GM21381 (cell line): Measurements from ENCODE around the gene DIDO1.
"Not testable (repeated sequence)": the region's sequence is repeated elsewhere in the genome, so short reads cannot be mapped to it uniquely, and the experiment has no call there.

Experiments used
- ATAC-seq: cut with Tn5 transposase; IDR thresholded peaks from one replicate; pipeline ENCODE4 v1.9.1; 2021; ENCODE audit warnings: mild to moderate bottlenecking, moderate library complexity; ENCODE audit not compliant: unreplicated experiment

DIDO1 gene

GRCh38 chr20:62881662-62882395 is 44.5 kb downstream of the DIDO1 start:
- no peak for ATAC-seq

DNA sequence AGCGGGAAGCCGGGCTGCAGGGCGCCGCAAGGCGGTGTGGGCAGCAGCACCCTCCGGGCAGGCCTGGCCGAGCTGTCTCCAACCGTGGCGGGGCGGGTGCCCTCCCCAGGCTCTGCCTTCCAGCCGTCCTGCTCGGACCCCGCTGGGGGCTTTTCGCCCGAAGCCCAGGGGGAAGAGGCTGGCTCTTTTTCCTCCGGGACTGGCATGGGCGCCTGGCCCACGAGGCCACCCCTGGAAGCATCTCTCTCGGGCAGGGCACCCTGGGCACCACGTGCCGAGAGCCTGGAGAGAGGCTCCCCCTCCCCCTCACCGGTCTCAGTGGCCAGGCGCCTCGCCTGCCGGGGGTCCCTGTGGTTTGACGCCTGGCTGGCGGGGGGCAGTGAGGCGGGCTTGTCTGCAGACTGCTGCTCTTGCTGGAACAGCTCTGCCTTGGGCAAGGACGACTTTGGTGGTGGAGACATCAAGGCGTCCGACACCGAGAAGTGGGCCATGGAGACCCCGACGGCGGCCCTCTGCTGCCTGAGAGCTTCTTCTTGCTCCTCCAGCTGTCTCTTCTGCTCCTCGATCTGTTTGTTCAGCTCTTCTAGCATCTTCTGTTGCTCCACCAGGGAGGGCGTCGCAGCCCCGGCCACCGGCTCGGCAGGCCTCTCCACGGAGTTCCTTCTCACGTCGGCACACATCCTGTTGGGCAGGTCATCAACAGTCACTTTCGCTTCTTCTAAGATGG is 45.2 kb downstream of the DIDO1 start:
- ATAC-seq = no peak

GRCh38 chr20:62880147-62880934 is 46.0 kb downstream of the DIDO1 start:
- no peak for ATAC-seq

DNA sequence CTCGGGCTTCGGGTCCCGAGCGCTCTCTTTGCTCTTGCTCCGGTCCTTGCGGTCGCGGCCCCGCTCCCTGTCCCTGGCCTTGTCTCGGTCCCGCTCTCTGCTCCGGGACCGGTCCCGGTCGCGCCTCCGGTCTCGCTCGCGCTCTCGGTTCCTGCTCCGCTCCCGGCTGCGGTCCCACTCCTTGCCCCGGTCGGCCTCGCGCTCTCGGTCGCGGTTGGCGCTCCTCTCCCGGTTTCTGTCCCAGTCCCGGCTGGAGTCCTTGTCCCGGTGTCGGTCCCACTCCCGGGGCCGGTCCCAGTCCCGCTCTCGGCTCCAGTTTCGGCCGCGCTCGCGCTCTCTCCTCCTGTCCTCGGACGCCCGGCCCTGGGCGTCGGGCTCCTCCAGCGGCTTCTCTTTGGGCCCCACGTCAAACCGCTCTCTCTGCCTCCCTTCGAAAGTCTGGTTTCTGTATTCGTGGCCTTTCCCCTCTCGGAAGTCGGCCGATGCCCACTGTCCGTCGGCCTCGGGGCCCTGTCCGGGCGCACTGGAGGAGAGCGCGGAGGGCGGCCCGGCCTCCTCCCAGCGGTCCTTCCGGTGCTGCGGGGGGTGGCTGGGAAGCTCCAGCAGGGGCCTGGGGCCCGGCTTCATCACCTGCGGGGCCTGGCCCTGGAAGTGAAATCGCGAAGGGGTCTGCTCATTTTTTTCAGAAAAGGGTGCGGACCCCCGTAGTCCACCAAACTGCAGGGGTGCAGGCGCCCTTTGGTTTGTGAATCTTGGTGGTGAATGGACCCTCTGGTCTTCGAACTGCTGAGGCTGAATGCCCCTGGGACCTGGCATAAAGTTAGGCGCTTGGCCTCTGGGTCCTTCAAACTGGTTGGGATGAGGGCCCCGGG is 46.8 kb downstream of the DIDO1 start:
- no peak for ATAC-seq

DNA sequence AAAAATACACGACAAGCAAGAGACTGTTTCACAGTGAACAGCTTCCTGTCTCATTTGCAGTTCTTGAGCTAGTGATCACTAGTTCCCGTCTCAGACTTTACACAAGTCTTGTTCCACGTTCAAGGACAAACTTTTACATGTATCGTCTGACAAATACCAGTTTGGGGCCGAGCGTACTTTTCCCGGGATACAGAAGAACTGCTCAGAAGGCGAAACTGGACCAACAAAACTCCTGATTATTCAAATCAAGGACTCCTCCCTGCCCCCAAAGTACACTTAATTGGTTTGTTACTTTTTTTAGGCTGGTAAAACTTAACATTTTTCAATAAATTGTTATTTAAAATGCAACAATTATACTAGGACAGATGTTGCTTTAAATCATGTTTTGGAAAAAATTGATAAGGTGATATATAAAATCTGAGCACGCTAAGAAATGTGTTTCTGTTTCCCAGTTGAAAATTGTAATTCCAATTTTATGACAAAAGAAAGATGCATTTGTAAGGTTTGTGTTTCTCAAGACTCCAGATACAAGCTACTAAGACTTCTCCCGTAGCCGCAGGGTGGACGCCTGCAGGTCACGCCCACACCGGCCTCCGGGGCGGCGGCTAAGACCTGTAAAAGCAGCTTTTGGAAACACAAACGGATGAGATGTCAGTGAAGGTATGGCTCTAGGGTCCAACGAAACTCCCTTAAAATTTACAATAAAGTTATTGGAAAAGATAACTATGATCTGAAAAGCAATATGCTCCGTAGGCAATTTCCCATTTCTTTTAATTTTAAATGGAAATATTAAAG is 47.9 kb downstream of the DIDO1 start:
- ATAC-seq = no peak

DNA sequence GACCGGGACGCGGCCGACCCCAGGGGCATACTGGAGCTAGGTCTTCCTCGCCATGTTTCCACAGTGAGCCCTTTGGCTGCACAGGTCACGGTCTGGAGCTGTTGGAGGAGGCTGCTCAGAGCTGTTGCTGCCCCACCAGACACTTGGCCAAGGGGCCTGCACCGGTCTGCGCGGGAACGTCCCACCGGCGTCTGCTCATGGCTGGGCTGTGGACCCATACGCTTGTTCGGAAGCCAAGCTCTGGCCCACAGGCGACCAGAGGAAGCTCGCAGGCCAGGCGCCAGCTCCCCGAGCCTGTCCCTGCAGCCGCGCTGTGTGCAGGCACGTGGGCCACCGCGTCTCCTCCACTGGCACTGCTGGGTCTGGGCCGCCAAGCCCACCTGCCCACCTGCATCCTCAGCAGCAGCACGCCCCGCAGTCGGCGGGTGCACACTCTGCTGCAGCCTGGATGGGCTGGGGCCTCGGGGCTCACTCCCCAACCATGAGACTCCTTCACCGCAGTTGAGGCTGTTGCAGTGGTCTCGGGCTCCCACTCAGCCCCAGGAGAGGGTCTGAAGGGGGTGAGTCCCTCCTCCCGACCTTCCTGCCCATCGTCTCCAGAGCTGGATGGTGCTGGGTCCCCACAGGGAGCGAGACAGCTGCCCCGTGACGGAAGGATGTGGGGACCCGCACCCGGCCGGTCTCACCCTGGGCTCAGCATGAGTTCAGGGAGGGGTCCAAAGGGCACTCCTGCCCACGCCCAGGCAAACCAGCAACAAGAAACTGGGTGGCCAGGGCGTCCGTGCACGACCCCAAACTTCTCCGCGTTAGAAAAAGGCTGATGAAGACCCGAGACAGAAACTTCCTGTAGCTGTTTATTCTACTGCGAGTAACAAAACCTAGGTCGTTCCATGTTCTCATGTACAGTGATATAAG is 49.1 kb downstream of the DIDO1 start:
- no peak for ATAC-seq

DNA sequence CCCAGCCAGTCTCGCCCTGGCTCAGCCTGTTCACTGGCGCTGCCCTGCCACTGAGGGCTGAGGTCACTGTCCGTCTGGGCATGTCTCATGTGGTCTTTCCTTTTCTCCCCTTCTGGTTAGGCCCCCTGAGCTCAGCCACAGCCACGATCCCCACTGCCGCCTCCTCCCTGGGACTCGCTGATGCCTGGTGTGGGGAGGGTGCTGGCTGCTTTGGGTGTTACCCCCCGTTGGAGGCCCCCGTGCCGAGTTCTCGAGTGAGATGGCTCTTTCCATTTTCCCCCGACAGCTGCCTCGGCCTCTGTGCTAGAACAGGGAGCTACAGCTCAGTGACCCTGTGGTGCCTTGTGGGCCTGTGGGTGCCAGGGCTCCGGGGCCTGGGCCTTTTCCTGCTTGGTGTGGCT is 49.8 kb downstream of the DIDO1 start:
- no peak for ATAC-seq

GRCh38 chr20:62875419-62876361 is 50.6 kb downstream of the DIDO1 start:
- no peak for ATAC-seq

GRCh38 chr20:62874964-62875344 is 51.4 kb downstream of the DIDO1 start:
- no peak for ATAC-seq

DNA sequence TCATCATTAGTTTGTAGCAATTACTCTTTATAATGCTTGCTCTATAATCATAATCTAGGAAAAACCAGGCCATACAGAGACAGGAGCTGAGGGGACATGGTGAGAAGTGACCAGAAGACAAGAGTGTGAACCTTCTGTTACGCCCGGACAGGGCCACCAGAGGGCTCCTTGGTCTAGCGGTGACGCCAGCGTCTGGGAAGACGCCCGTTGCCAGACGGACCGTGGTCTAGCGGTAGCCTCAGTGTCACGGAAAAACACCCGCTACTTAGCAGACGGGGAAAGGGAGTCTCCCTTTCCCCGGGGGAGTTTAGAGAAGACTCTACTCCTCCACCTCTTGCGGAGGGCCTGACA is 52.6 kb downstream of the DIDO1 start:
- not testable (repeated sequence) for ATAC-seq

GRCh38 chr20:62873280-62873679 is 53.0 kb downstream of the DIDO1 start:
- no peak for ATAC-seq

GRCh38 chr20:62872862-62873261 is 53.4 kb downstream of the DIDO1 start:
- no peak for ATAC-seq

- no peak for ATAC-seq
These were observed 54.0 kb downstream of the DIDO1 start for GRCh38 chr20:62872184-62872847.

GRCh38 chr20:62864207-62864606 is 62.1 kb downstream of the DIDO1 start:
- ATAC-seq = no peak

DNA sequence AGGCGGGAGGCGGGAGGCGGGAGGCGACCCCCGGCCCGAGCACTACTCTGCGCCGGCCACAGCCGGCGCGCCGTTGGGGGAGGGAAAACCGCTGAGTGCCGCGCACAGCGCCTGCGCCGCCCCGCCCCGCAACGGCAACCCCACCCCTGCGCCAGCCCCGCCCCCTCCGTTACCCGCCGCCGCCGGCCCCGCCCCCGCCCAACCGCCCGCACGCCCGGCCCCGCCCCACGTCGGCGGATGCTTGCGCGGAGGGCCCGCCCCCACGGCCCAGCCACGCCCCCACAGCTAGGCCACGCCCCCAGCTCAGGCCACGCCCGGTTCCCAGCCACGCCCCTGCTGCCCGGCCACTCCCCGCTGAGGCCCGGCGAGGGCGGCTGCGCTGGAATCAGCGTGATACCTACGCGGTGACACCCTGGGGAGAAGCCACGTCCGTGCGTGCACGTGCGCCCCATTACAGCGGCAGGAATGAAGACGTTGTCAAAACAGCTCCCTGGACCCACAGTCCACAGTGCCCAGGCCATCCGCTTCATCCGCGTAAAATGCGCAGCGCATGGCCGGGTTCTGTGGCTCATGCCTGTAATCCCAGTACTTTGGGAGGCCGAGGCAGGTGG is 64.5 kb downstream of the DIDO1 start, which contains the start of gene TCFL5:
Gene TCFL5, minus strand, starts transcription at position 97 of the 611 bp plus-strand sequence. CDS start 152 bp downstream, outside the sequence.
- ATAC-seq = peak; percentile 68

DNA sequence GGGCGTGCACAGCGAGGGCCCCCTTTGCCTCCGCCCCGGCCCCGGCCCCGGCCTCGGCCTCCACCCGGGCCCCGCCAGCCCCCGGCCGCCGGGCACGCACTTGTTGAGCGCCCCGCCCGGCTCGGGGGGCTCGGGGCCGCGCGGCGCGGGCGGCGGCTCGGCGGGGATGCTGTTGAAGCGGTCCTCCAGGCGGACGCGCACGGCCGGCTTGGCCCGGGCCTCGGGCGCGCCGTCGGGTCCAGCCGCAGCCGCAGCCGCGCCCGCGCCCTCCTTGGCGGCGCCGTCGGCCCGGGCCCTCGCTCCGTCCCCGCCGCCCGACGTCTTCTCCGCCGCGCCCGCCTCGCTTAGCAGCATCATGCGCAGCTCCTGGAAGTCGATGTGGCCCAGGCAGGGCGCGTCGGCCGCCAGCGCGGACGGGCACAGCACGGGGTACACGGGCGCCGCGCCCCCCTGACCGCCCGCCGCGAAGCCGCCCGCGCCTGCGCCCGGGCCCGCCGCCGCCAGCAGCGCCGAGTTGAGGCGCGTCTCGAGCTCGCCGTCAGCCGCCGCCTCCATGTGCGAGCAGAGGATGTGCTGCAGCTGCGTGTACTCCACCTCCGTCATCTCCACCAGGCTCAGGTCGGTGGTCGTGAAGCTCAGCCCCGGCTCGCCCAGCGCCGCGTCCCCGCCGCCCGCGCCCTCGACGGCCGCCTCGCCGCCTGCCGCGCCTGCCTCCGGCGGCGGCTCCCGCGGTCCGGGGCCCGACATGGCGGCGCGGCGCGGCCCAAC is 65.2 kb downstream of the DIDO1 start:
- ATAC-seq = peak; percentile 34
